Gastroesophageal sphincter (tissue), 4 donors: Measurements from ENCODE around the gene STOML2. TPM values are rescaled to one million over a fixed set of nuclear protein-coding genes. Genes with fewer than 3 reads are reported as not detected.

Experiments used
- ATAC-seq: fragments of 150-250 bp; one replicate; pipeline ENCODE4 v1.9.1; 2016; ENCODE audit warnings: mild to moderate bottlenecking, moderate library complexity
- H3K27ac ChIP-seq, 4 donors: fragments of 200-600 bp; sonication (generic) in 3 of 4; 1 replicate in 3 of 4; 2 replicates in 1 of 4; pipeline ENCODE4 v1.5.1; 2016 to 2019
- H3K27me3 ChIP-seq: fragments of 200-600 bp; sonication (generic); one replicate; pipeline ENCODE4 v1.5.1; 2019
- H3K36me3 ChIP-seq, 2 donors: fragments of 200-600 bp; sonication (generic); one replicate each; pipeline ENCODE4 v1.5.1; 2019; ENCODE audit warnings: control low read depth in 1 of 2
- H3K4me1 ChIP-seq, 3 donors: fragments of 200-600 bp; sonication (generic); 1 replicate in 2 of 3; 2 replicates in 1 of 3; pipeline ENCODE4 v1.5.1; 2016 to 2019; ENCODE audit warnings: control low read depth in 2 of 3
- H3K4me3 ChIP-seq, 2 donors: fragments of 200-600 bp; sonication (generic); one replicate each; pipeline ENCODE4 v1.5.1; 2019; ENCODE audit warnings: mild to moderate bottlenecking in 1 of 2, moderate library complexity in 1 of 2
- H3K9me3 ChIP-seq, 3 donors: fragments of 200-600 bp; sonication (generic); one replicate each; pipeline ENCODE4 v1.5.1; 2017 to 2019; ENCODE audit warnings: control low read depth in 2 of 3
- EP300 ChIP-seq: sonication (generic); formaldehyde crosslinking; IDR thresholded peaks from one replicate; pipeline ENCODE4 v1.6.1; 2017; ENCODE audit warnings: antibody characterized with exemption, mild to moderate bottlenecking
- POLR2A ChIP-seq, 2 donors: fragments of 450-650 bp; IDR thresholded peaks; one replicate each; pipeline ENCODE4 v1.6.1; 2017; ENCODE audit warnings: antibody characterized with exemption in 2 of 2, mild to moderate bottlenecking in 2 of 2, moderate library complexity in 1 of 2
- POLR2AphosphoS5 ChIP-seq: sonication (generic); formaldehyde crosslinking; IDR thresholded peaks from one replicate; pipeline ENCODE4 v1.6.1; 2017; ENCODE audit warnings: antibody characterized with exemption
- WGBS, 2 donors: methylation state at CpG; one replicate each; pipeline ENCODE4 v1.1.5; 2018; ENCODE audit warnings: low coverage in 1 of 2; 5-methylcytosine and 5-hydroxymethylcytosine counted together
- total RNA-seq, 4 donors: library from RNA; depleted of rRNA; stranded (reverse); fragments of >200 nt; gene quantifications; one replicate each; pipeline ENCODE4 v1.1.0, GENCODE V29; 2016
- TF ChIP-seq, protein P1 (sequence below), 4 experiments: fragments of 200-600 bp in 2 of 4; fragments of 450-650 bp in 2 of 4; sonication (generic) in 1 of 4; IDR thresholded peaks; one replicate each; pipeline ENCODE4 v1.5.1; 2017 to 2019; ENCODE audit warnings: antibody characterized with exemption in 4 of 4, mild to moderate bottlenecking in 2 of 4, moderate library complexity in 2 of 4

STOML2 gene
- total RNA-seq, 4 donors from 2014 or later, result 96.0 to 123 (median 110) TPM

- Histone ChIP-seq H3K4me3 (no peak overlapping the region), H3K36me3 (peaks cover 2 to 87% of the 10 kb centered on the region in 2 donors), H3K27me3 (no peaks in the 10 kb centered on the region), H3K27ac (no peak overlapping the region), H3K9me3 (no peaks in the 10 kb centered on the region), H3K4me1 (peaks cover 0 to 9% (median 0%) of the 10 kb centered on the region in 3 donors)
- TF ChIP-seq POLR2A (IDR thresholded peaks at IDR 0.05) (no peak), POLR2AphosphoS5 (no peak), EP300 (no peak)
- TF ChIP-seq, protein P1, sequence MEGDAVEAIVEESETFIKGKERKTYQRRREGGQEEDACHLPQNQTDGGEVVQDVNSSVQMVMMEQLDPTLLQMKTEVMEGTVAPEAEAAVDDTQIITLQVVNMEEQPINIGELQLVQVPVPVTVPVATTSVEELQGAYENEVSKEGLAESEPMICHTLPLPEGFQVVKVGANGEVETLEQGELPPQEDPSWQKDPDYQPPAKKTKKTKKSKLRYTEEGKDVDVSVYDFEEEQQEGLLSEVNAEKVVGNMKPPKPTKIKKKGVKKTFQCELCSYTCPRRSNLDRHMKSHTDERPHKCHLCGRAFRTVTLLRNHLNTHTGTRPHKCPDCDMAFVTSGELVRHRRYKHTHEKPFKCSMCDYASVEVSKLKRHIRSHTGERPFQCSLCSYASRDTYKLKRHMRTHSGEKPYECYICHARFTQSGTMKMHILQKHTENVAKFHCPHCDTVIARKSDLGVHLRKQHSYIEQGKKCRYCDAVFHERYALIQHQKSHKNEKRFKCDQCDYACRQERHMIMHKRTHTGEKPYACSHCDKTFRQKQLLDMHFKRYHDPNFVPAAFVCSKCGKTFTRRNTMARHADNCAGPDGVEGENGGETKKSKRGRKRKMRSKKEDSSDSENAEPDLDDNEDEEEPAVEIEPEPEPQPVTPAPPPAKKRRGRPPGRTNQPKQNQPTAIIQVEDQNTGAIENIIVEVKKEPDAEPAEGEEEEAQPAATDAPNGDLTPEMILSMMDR (IDR thresholded peaks at IDR 0.05), result no peak
- WGBS, 2 donors, result 87 to 88% methylated on average over 10 to 12 of the region's 14 CpGs
- no peak for ATAC-seq
These were observed 47.9 kb downstream of the STOML2 start for GRCh38 chr9:35054871-35055644.

GRCh38 chr9:35054185-35054835 lies 48.6 kb downstream of the STOML2 start:
- no peak overlapping the region for H3K27ac ChIP-seq
- no peaks in the 10 kb centered on the region for H3K9me3 ChIP-seq
- whole genome bisulfite sequencing, 2 donors, result 65 to 74% methylated on average over 5 of the region's 5 CpGs
- H3K27me3 ChIP-seq, result no peaks in the 10 kb centered on the region
- peaks cover 0 to 9% (median 0%) of the 10 kb centered on the region in 3 donors for H3K4me1 ChIP-seq
- H3K36me3 ChIP-seq, result peaks cover 0 to 87% of the 10 kb centered on the region in 2 donors
- no peak for ATAC-seq
- TF ChIP-seq, protein P1 (IDR thresholded peaks at IDR 0.05), result no peak
- TF ChIP-seq EP300 (no peak), POLR2AphosphoS5 (no peak), POLR2A (IDR thresholded peaks at IDR 0.05) (no peak)
- no peak overlapping the region for H3K4me3 ChIP-seq

GRCh38 chr9:35051069-35051967 lies 51.6 kb downstream of the STOML2 start:
- Histone ChIP-seq H3K27me3 (no peaks in the 10 kb centered on the region), H3K4me1 (peaks cover 0 to 9% (median 0%) of the 10 kb centered on the region in 3 donors), H3K27ac (peak overlapping the region; percentile 68 to 79 (median 72)), H3K4me3 (no peak overlapping the region), H3K9me3 (no peaks in the 10 kb centered on the region), H3K36me3 (peaks cover 0 to 81% of the 10 kb centered on the region in 2 donors)
- 80 to 82% methylated on average over 6 of the region's 7 CpGs for WGBS, 2 donors
- ATAC-seq, result peak; percentile 85
- no peak for TF ChIP-seq EP300
- TF ChIP-seq POLR2A (IDR thresholded peaks at IDR 0.05), result no peak
- TF ChIP-seq POLR2AphosphoS5, result peak; percentile 38
- TF ChIP-seq, protein P1 (IDR thresholded peaks at IDR 0.05), result peak; percentile 54 to 81 (median 72)

Other genes starting within 250 kb of the STOML2 start
- under 1 TPM in 3 of 4 donors, not detected in 1; 0.30 to 0.81 (median 0.67) TPM for gene PHF24, start 144.8 kb downstream of the STOML2 start, total RNA-seq
- 100 to 1,000 TPM in 2 of 4 donors, 10 to 100 TPM in 2; 46.8 to 125 (median 96.8) TPM for gene DNAJB5, start 113.4 kb downstream of the STOML2 start, total RNA-seq
- gene VCP, start 30.5 kb downstream of the STOML2 start, total RNA-seq, result 100 to 1,000 TPM; 136 to 200 (median 175) TPM
- gene FANCG, start 23.2 kb downstream of the STOML2 start, total RNA-seq, result 1 to 10 TPM; 3.0 to 7.2 (median 5.1) TPM
- gene PIGO, start 6.5 kb downstream of the STOML2 start, total RNA-seq, result 10 to 100 TPM in 2 of 4 donors, 1 to 10 TPM in 2; 6.5 to 11.4 (median 9.9) TPM
- 10 to 100 TPM; 13.4 to 32.6 (median 18.3) TPM for gene ATOSB, start 12.7 kb upstream of the STOML2 start, total RNA-seq
- 10 to 100 TPM; 21.3 to 35.3 (median 31.7) TPM for gene UNC13B, start 58.9 kb upstream of the STOML2 start, total RNA-seq